Measurements from ENCODE around the gene C3orf85.

Gene C3orf85

DNA sequence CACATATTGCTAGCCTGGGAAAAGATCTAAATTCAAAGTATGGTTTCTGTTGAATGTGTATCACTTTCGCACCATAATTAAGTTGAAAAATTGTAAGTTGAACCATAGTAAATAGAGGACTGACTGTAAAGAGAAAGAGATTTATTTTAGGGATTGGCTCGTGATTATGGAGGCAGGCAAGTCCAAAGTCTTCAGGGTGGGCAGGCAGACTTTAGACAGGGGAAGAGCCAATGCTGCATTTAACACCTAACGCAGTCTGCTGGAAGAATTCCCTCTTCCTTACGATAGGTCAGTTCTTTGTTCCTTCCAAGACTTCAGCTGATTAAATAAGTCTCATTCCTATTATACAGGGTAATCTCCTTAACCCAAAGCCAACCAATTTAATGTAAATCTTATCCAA lies 15.8 kb downstream of the C3orf85 start:
- DNase-seq (ENCODE audit: low read depth) = no peak

- DNase-seq (ENCODE audit: low read depth) = no peak
These were observed 18.5 kb downstream of the C3orf85 start for GRCh38 chr3:109154979-109155378.

GRCh38 chr3:109155828-109156227 lies 19.3 kb downstream of the C3orf85 start:
- no peak for DNase-seq (ENCODE audit: low read depth)

DNA sequence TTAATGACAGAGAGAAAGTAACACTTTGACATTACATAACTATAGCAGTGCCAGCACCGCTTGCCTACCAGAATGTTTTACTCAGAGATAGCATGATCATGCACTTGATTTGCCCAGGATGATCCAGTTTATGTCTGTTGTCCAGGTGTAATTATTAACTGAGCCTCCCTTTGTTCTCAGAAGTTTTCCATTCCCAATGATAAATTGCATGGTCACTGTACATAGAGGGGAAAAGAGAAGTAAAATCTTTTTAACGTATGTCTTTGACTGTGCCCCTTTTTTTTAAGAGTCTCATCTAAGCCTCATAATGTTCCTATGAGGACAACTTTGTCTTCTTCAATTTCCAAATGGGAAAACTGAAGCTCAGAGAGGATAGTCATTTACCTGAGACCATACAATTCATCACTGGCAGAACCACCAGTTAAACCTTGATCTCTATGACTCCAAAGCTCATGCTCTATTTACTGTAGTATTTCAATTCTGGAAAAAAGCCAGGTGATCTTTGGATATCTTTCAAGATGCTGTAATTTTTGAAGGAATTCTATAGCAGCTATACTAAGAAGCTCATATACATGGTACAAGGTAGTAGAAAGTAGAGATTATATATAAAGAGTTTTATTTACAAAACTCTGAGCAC lies 25.1 kb downstream of the C3orf85 start:
- DNase-seq (ENCODE audit: low read depth) = no peak

DNA sequence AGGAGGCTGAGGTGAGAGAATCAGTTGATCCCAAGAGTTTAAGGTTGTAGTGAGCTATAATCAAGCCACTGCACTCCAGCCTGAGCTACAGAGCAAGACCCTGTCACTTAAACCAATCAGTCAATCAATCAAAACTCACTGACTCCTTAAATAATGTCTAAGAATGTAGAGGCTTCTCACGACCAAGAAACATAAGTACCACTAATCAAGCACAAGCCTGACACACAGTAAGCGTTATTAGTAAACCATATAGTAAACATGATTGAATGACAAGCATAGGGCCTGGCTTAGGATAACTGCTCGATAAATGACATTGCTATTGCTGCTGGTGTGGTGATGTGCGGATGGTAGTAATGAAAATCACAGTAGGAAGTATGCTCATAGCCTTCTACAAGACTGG lies 29.4 kb downstream of the C3orf85 start:
- DNase-seq (ENCODE audit: low read depth) = no peak

- DNase-seq (ENCODE audit: low read depth) = no peak
These were observed 35.0 kb downstream of the C3orf85 start for GRCh38 chr3:109171479-109171878.

DNA sequence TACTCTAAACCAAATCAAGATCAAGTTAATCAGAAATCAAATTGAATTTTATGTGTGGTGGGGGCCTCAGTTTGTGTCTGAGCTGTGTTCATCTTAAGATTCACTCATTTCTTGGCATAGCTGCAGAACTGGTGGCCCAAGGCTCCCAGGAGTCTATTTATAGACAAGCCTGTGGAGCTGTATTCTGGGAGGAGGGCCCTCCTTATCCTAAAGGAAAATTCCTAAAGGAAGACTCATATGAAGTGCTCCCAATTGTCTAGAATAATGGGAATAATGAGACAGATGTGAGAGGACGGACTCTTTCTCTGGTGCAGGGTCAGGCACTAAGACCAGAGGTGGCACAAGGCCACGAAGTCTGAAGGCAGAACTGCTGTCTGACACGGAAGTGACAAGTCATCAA lies 38.9 kb downstream of the C3orf85 start:
- no peak for DNase-seq (ENCODE audit: low read depth)

DNA sequence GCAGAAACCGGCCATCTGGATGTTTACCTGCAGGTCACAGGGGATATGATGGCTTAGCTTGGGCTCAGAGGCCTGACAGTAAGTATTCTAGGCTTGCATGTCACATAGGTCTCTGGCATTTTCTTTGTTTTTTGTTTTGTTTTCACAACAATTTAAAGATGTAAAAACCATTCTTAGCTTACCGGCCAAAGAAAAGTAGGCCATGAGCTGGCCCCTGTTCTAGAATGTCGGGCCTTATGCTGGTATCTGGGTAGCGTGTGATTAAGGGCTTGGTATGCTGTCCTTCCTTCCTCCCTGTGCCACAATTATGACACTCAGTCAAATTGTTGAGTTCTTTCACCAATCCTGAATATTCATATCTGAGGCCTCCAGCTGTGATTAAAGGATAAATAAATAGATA lies 40.2 kb downstream of the C3orf85 start:
- DNase-seq (ENCODE audit: low read depth) = no peak

- DNase-seq (ENCODE audit: low read depth) = no peak
These were observed 41.4 kb downstream of the C3orf85 start for GRCh38 chr3:109177908-109178307.

DNA sequence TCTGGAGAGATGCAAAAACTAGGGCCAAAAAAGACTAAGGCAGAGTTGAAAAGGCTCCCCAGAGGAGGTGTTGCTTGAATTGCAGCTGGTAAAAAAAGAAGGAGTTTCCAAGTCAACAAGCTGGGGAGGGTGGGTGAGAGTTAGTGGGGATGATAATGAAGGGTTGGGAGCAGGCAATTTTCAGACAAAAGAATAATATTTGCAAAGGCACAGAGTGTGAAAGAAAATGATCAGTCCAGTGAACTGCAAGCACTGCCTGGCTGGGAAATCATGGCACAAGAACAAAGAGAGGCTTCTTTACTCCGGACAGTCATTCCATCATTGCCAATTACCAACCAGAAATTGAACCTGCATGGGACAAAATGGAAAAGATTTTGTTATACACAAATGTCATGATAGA lies 42.2 kb downstream of the C3orf85 start:
- no peak for DNase-seq (ENCODE audit: low read depth)

- no peak for DNase-seq (ENCODE audit: low read depth)
These were observed 48.2 kb downstream of the C3orf85 start for GRCh38 chr3:109184726-109185125.

DNA sequence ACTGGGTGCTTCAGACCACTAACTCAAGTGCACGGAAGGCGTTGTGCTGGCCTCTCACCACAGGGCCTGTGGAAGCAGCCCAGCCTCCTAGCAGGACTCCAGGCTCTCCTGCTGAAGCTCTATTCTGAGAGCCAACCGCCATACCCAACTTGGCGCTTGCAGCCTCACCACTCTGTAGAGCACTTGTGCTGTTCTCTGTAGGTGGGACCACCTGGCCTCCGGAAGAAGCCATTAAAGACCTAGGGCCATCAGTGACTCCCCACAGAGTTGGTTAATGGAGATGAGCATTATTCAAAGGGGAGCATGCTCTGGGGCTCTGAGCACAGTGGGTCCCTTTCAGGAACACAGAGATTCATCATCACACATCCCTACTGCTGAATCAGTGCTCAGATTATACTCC lies 50.9 kb downstream of the C3orf85 start:
- no peak for DNase-seq (ENCODE audit: low read depth)

GRCh38 chr3:109188741-109189140 lies 52.2 kb downstream of the C3orf85 start:
- no peak for DNase-seq (ENCODE audit: low read depth)

- DNase-seq (ENCODE audit: low read depth) = no peak
These were observed 54.9 kb downstream of the C3orf85 start for GRCh38 chr3:109191421-109191820.

- DNase-seq (ENCODE audit: low read depth) = no peak
These were observed 59.3 kb downstream of the C3orf85 start for GRCh38 chr3:109195815-109196214.

Data from activated T-helper 9 cell treated with anti-CD3 and anti-CD28 coated beads, Interleukin-2, amount 50 U/mL, for 16 hours (primary cell).